Omental fat pad (tissue), 4 donors: ENCODE measurements around the gene SH3BP4. TPM values are rescaled to one million over a fixed set of nuclear protein-coding genes. Genes with fewer than 3 reads are reported as not detected.

Source experiments
- ATAC-seq: fragments of 150-250 bp; one replicate; pipeline ENCODE4 v1.9.1; 2016; ENCODE audit warnings: mild to moderate bottlenecking, moderate library complexity; ENCODE audit not compliant: low FRiP score
- DNase-seq: peaks from one replicate; pipeline ENCODE4 v3.0.0-alpha.2; 2019; ENCODE audit warnings: low spot score
- total RNA-seq, 4 donors: library from RNA; depleted of rRNA; stranded (reverse); fragments of >200 nt; gene quantifications; one replicate each; pipeline ENCODE4 v1.1.0, GENCODE V29; 2016
- TF ChIP-seq, protein P1 (sequence below), 3 donors: fragments of 450-650 bp; IDR thresholded peaks; one replicate each; pipeline ENCODE4 v1.5.1; 2016 to 2017; ENCODE audit warnings: antibody characterized with exemption in 3 of 3, mild to moderate bottlenecking in 3 of 3, moderate library complexity in 2 of 3

The SH3BP4 gene
- total RNA-seq, 4 donors from 2014 or later: 32.5 to 66.9 (median 44.2) TPM

- TF ChIP-seq, protein P1, sequence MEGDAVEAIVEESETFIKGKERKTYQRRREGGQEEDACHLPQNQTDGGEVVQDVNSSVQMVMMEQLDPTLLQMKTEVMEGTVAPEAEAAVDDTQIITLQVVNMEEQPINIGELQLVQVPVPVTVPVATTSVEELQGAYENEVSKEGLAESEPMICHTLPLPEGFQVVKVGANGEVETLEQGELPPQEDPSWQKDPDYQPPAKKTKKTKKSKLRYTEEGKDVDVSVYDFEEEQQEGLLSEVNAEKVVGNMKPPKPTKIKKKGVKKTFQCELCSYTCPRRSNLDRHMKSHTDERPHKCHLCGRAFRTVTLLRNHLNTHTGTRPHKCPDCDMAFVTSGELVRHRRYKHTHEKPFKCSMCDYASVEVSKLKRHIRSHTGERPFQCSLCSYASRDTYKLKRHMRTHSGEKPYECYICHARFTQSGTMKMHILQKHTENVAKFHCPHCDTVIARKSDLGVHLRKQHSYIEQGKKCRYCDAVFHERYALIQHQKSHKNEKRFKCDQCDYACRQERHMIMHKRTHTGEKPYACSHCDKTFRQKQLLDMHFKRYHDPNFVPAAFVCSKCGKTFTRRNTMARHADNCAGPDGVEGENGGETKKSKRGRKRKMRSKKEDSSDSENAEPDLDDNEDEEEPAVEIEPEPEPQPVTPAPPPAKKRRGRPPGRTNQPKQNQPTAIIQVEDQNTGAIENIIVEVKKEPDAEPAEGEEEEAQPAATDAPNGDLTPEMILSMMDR (IDR thresholded peaks at IDR 0.05): no peak
- no peak for ATAC-seq
- DNase-seq: no peak
Measured at GRCh38 chr2:235046589-235046988, 94.8 kb downstream of the SH3BP4 start.

- DNase-seq (no peak), ATAC-seq (no peak)
- TF ChIP-seq, protein P1 (IDR thresholded peaks at IDR 0.05): no peak
Measured at GRCh38 chr2:235047171-235048160, 95.6 kb downstream of the SH3BP4 start.

DNA sequence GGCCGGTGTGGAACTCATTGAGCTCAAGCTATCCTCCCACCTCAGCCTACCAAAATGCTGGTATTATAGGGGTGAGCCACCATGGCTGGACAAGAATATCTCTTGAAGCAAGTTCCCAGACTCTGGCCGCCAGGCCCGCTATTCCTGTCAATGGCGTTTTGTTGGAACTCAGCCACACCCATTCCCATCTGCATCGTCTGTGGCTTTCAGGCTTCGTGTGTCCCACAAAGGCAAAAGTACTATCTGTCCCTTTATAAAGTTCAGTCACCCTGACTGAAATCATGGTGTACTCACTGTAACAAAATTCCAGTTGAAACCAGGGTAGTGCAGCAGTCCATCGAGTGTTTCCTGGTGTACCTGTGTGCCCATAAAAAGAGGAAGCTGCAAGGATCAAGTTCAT lies 96.7 kb downstream of the SH3BP4 start:
- DNase-seq (no peak), ATAC-seq (no peak)
- TF ChIP-seq, protein P1 (IDR thresholded peaks at IDR 0.05): no peak

GRCh38 chr2:235049069-235049468 lies 97.3 kb downstream of the SH3BP4 start:
- no peak for DNase-seq
- TF ChIP-seq, protein P1 (IDR thresholded peaks at IDR 0.05): no peak

GRCh38 chr2:235049719-235050118 lies 97.9 kb downstream of the SH3BP4 start:
- TF ChIP-seq, protein P1 (IDR thresholded peaks at IDR 0.05): no peak
- DNase-seq: no peak
- no peak for ATAC-seq

More at GRCh38 chr2:235049069-235049468, 97.3 kb downstream of the SH3BP4 start:
- ATAC-seq: no peak

GRCh38 chr2:235050980-235051351 lies 99.1 kb downstream of the SH3BP4 start:
- TF ChIP-seq, protein P1 (IDR thresholded peaks at IDR 0.05): no peak
- ATAC-seq (peak; percentile 41), DNase-seq (peak; percentile 69)
